MCF 10A (cell line): Measurements from ENCODE around the gene PRRT1B. TPM values are rescaled to one million over a fixed set of nuclear protein-coding genes. Genes with fewer than 3 reads are reported as not detected.
A peak's percentile ranks its signal among the peaks of the same experiment; 100 is the strongest.

Experiments
- BruUV-seq: library from RNA; stranded (reverse); fragments of 400-500 nt; replicated peaks from 2 replicates; lab custom pipeline; 2021; lab: Mats Ljungman, UMichigan
- CTCF ChIA-PET: fragments of 300-600 bp; sonication (Branson Sonifier 250); formaldehyde crosslinking; extraction: SDS; loops from one replicate; lab custom pipeline; 2021; ENCODE audit warnings: antibody characterized with exemption, inconsistent platforms; lab: Yijun Ruan, JAX
- POLR2A ChIA-PET: fragments of 300-600, 350-650 bp; sonication (Branson Sonifier 250); formaldehyde crosslinking; extraction: SDS; loops from one replicate; lab custom pipeline; 2020; ENCODE audit warnings: antibody characterized with exemption, inconsistent platforms; lab: Yijun Ruan, JAX
- DNase-seq: peaks from one replicate; pipeline ENCODE4 v3.0.0-alpha.2; 2018; ENCODE audit not compliant: unreplicated experiment
- H3K27ac Mint-ChIP-seq: one replicate; pipeline ENCODE4 v1.8.0; 2022; ENCODE audit warnings: mild to moderate bottlenecking, low read depth, mixed read lengths; ENCODE audit not compliant: unreplicated experiment
- H3K27me3 Mint-ChIP-seq: one replicate; pipeline ENCODE4 v1.8.0; 2022; ENCODE audit warnings: mixed read lengths; ENCODE audit not compliant: insufficient read depth, unreplicated experiment
- H3K36me3 Mint-ChIP-seq: one replicate; pipeline ENCODE4 v1.8.0; 2022; ENCODE audit warnings: mild to moderate bottlenecking, moderate library complexity, mixed read lengths; ENCODE audit not compliant: insufficient read depth, unreplicated experiment
- H3K4me1 Mint-ChIP-seq: one replicate; pipeline ENCODE4 v1.8.0; 2022; ENCODE audit warnings: mixed read lengths; ENCODE audit not compliant: insufficient read depth, unreplicated experiment
- H3K4me3 Mint-ChIP-seq: one replicate; pipeline ENCODE4 v1.8.0; 2022; ENCODE audit warnings: mild to moderate bottlenecking, moderate library complexity, mixed read lengths; ENCODE audit not compliant: unreplicated experiment
- H3K9me3 Mint-ChIP-seq: one replicate; pipeline ENCODE4 v1.8.0; 2022; ENCODE audit warnings: mixed read lengths; ENCODE audit not compliant: unreplicated experiment
- CTCF ChIP-seq: fragments of 200-600 bp; IDR thresholded peaks from one replicate; pipeline ENCODE4 v1.8.0; 2022; ENCODE audit warnings: antibody characterized with exemption, mild to moderate bottlenecking; ENCODE audit not compliant: unreplicated experiment
- intact Hi-C: fragments of 100-400 bp; cut with micrococcal nuclease; formaldehyde crosslinking; loops from 2 replicates; pipeline ENCODE4 v1.14.1; 2022
- total RNA-seq: library from RNA; stranded (reverse); gene quantifications from 2 replicates; pipeline ENCODE4 v1.2.3, GENCODE V29; 2022

PRRT1B gene
- total RNA-seq, 1 experiment from 2014 or later = not detected

- H3K9me3 Mint-ChIP-seq = no peaks in the 10 kb centered on the region
- intact Hi-C loops = loop anchor here (10.0 kb wide), 1 partner anchor 242 kb away; the partner anchor contains the start of gene RAPGEF1
- H3K4me3 Mint-ChIP-seq = peak within 1 kb of the TSS; percentile 86
- POLR2A ChIA-PET = interaction anchor here (0.6 to 1.4 kb wide), 8 partner anchors 11 to 153 kb away, joined by 3 to 6 read pairs (median 4); no protein-coding TSS in a partner anchor
- H3K27ac Mint-ChIP-seq = peak within 1 kb of the TSS; percentile 84
- H3K36me3 Mint-ChIP-seq = peaks cover 46% of the 10 kb centered on the region
- DNase-seq = peak; percentile 87
- H3K27me3 Mint-ChIP-seq = no peaks in the 10 kb centered on the region
- peaks cover 15% of the 10 kb centered on the region for H3K4me1 Mint-ChIP-seq
- no peak for TF ChIP-seq CTCF
- BruUV-seq = no TSS peak
- CTCF ChIA-PET = interaction anchor here (0.7 to 1.3 kb wide), 4 partner anchors 109 to 326 kb away, joined by 3 to 5 read pairs (median 4); partner anchors contain the start of gene RAPGEF1
Observed at GRCh38 chr9:131502781-131503625, 42.3 kb upstream of the PRRT1B start, which contains the start of gene POMT1. TSS of gene POMT1 (plus strand) at chr9:131502918. CDS start at chr9:131504219, 1,301 bp downstream.

GRCh38 chr9:131503626-131504465 lies 41.5 kb upstream of the PRRT1B start:
- H3K9me3 Mint-ChIP-seq = no peaks in the 10 kb centered on the region
- POLR2A ChIA-PET = interaction anchor here (0.6 to 1.4 kb wide), 8 partner anchors 10 to 154 kb away, joined by 3 to 6 read pairs (median 4); no protein-coding TSS in a partner anchor
- peak overlapping the region; percentile 84 for H3K27ac Mint-ChIP-seq
- TF ChIP-seq CTCF = no peak
- H3K4me1 Mint-ChIP-seq = peaks cover 15% of the 10 kb centered on the region
- H3K27me3 Mint-ChIP-seq = no peaks in the 10 kb centered on the region
- CTCF ChIA-PET = interaction anchor here (0.7 to 1.3 kb wide), 4 partner anchors 108 to 327 kb away, joined by 3 to 5 read pairs (median 4); partner anchors contain the start of gene RAPGEF1
- peak overlapping the region; percentile 86 for H3K4me3 Mint-ChIP-seq
- no TSS peak for BruUV-seq
- DNase-seq = peak; percentile 49
- peaks cover 40% of the 10 kb centered on the region for H3K36me3 Mint-ChIP-seq
- intact Hi-C loops = loop anchor here (10.0 kb wide), 1 partner anchor 241 kb away; the partner anchor contains the start of gene RAPGEF1

GRCh38 chr9:131505012-131505411 lies 40.3 kb upstream of the PRRT1B start:
- H3K36me3 Mint-ChIP-seq = peaks cover 41% of the 10 kb centered on the region
- peaks cover 15% of the 10 kb centered on the region for H3K4me1 Mint-ChIP-seq
- BruUV-seq = no TSS peak
- no peaks in the 10 kb centered on the region for H3K27me3 Mint-ChIP-seq
- peak overlapping the region; percentile 33 for H3K4me3 Mint-ChIP-seq
- TF ChIP-seq CTCF = no peak
- POLR2A ChIA-PET = interaction anchor here (0.6 to 1.0 kb wide), 2 partner anchors 233 to 789 kb away, joined by 3 read pairs; no protein-coding TSS in a partner anchor
- H3K27ac Mint-ChIP-seq = peak overlapping the region; percentile 84
- no peak for DNase-seq
- intact Hi-C loops = loop anchor here (10.0 kb wide), 1 partner anchor 240 kb away; the partner anchor contains the start of gene RAPGEF1
- CTCF ChIA-PET = interaction anchor here (0.6 to 0.7 kb wide), 2 partner anchors 256 to 326 kb away, joined by 3 read pairs; no protein-coding TSS in a partner anchor
- no peaks in the 10 kb centered on the region for H3K9me3 Mint-ChIP-seq
